A673 (cell line): Measurements from ENCODE around the gene C5orf15. TPM values are rescaled to one million over a fixed set of nuclear protein-coding genes. Genes with fewer than 3 reads are reported as not detected.

ENCODE experiments used
- Bru-seq: library from RNA; stranded (reverse); fragments of 400-500 nt; gene quantifications from one replicate; lab custom pipeline; 2021; lab: Mats Ljungman, UMichigan
- BruChase-seq, 2 experiments: library from RNA; stranded (reverse); fragments of 400-500 nt; gene quantifications; one replicate each; lab custom pipeline; 2021; lab: Mats Ljungman, UMichigan
- BruUV-seq: library from RNA; stranded (reverse); fragments of 400-500 nt; replicated peaks from 2 replicates; lab custom pipeline; 2021; lab: Mats Ljungman, UMichigan
- CTCF ChIA-PET: fragments of 300-600 bp; sonication (Branson Sonifier 250); formaldehyde crosslinking; loops from one replicate; lab custom pipeline; 2022; ENCODE audit warnings: antibody characterized with exemption; lab: Charles Lee
- POLR2A ChIA-PET: fragments of 300-600 bp; sonication (Branson Sonifier 250); formaldehyde crosslinking; loops from one replicate; lab custom pipeline; 2022; ENCODE audit warnings: antibody characterized with exemption; ENCODE audit not compliant: low non-redundant PET; lab: Charles Lee
- DNase-seq: peaks from one replicate; pipeline ENCODE4 v3.0.0-alpha.2; 2015; ENCODE audit warnings: low spot score
- H3K27ac ChIP-seq: fragments of 200-600 bp; sonication (generic); 2 replicates; pipeline ENCODE4 v1.5.1; 2016; ENCODE audit warnings: mixed run types, low read depth, mild to moderate bottlenecking, mixed read lengths, antibody characterized with exemption, low read length; ENCODE audit not compliant: poor library complexity, severe bottlenecking
- H3K27me3 ChIP-seq: fragments of 200-600 bp; sonication (generic); replicated peaks from 2 replicates; pipeline ENCODE4 v1.6.1; 2017; ENCODE audit warnings: mixed run types, low read depth, mild to moderate bottlenecking, mixed read lengths, antibody characterized with exemption, low read length; ENCODE audit not compliant: insufficient read depth, poor library complexity
- H3K36me3 ChIP-seq: fragments of 200-600 bp; sonication (generic); 2 replicates; pipeline ENCODE4 v1.6.1; 2016; ENCODE audit warnings: mixed run types, mild to moderate bottlenecking, mixed read lengths, antibody characterized with exemption, low read length; ENCODE audit not compliant: insufficient read depth, poor library complexity, severe bottlenecking
- H3K4me1 ChIP-seq: fragments of 200-600 bp; sonication (generic); 2 replicates; pipeline ENCODE4 v1.6.1; 2017; ENCODE audit warnings: mixed run types, mild to moderate bottlenecking, mixed read lengths, antibody characterized with exemption, low read length; ENCODE audit not compliant: insufficient read depth, poor library complexity, severe bottlenecking
- H3K4me3 ChIP-seq: fragments of 200-600 bp; sonication (generic); 2 replicates; pipeline ENCODE4 v1.5.1; 2016; ENCODE audit warnings: low read depth, mixed run types, mild to moderate bottlenecking, mixed read lengths, low read length; ENCODE audit not compliant: poor library complexity, severe bottlenecking
- H3K9me3 ChIP-seq: fragments of 200-600 bp; sonication (generic); 2 replicates; pipeline ENCODE4 v1.6.1; 2016; ENCODE audit warnings: mixed run types, low read depth, mild to moderate bottlenecking, mixed read lengths, antibody characterized with exemption, low read length; ENCODE audit not compliant: poor library complexity, severe bottlenecking
- CTCF ChIP-seq: fragments of 300-800, 200-600 bp; sonication (generic); conservative IDR thresholded peaks from 2 replicates; pipeline ENCODE4 v1.5.1; 2017; ENCODE audit warnings: low read depth, mild to moderate bottlenecking, antibody characterized with exemption, low read length, moderate library complexity, mixed read lengths
- EZH2 ChIP-seq: fragments of 200-600 bp; sonication (generic); IDR thresholded peaks from 2 replicates; pipeline ENCODE4 v1.6.1; 2017; ENCODE audit warnings: borderline replicate concordance, low read depth, mild to moderate bottlenecking, mixed read lengths, antibody characterized with exemption, low read length; ENCODE audit not compliant: poor library complexity, severe bottlenecking
- intact Hi-C: fragments of 100-400 bp; cut with micrococcal nuclease; formaldehyde crosslinking; loops from one replicate; pipeline ENCODE4 v1.10.0; 2022; ENCODE audit not compliant: unreplicated experiment
- long read RNA-seq: library from polyadenylated mRNA; stranded (forward); transcript quantifications from one replicate; pipeline ENCODE4 v2.0.0, GENCODE V29; 2022
- total RNA-seq: library from RNA; stranded (reverse); gene quantifications from 2 replicates; pipeline ENCODE4 v1.2.3, GENCODE V29; 2021

The C5orf15 gene
- 40.8 and 41.5 TPM in 2 replicates for total RNA-seq
- percentile 92 among the genes with signal in this experiment for Bru-seq, nascent RNA
- percentile 98 among the genes with signal in this experiment for BruChase-seq, experiment 1, labeled RNA remaining after a 2-hour chase
- BruChase-seq, experiment 2, labeled RNA remaining after a 6-hour chase = percentile 98 among the genes with signal in this experiment
- long read RNA-seq, transcript C5orf15-201 (3 exons, 2,358 nt) = major isoform, 135 of 141 reads
- long read RNA-seq, partial matches to known transcripts = 0 of 141 reads
- long read RNA-seq, other reads (novel, unspliced or antisense) = 6 of 141 reads

- ChIA-PET CTCF (no interaction called here), POLR2A (no interaction called here)
- H3K4me1 ChIP-seq = peaks cover 9% of the 10 kb centered on the region
- H3K4me3 ChIP-seq = peak within 1 kb of the TSS; percentile 87
- no peaks in the 10 kb centered on the region for H3K9me3 ChIP-seq
- TF ChIP-seq EZH2 = no peak
- TF ChIP-seq CTCF = no peak
- peak within 1 kb of the TSS; percentile 92 for H3K27ac ChIP-seq
- DNase-seq = peak; percentile 99
- intact Hi-C loops = no loop called here
- H3K36me3 ChIP-seq = peaks cover 15% of the 10 kb centered on the region
- H3K27me3 ChIP-seq = no peaks in the 10 kb centered on the region
- no TSS peak for BruUV-seq
These were observed at the start of gene C5orf15 for GRCh38 chr5:133968204-133968980. TSS of gene C5orf15 (minus strand) at chr5:133968625. CDS start at chr5:133968584, 41 bp downstream.

- Histone ChIP-seq H3K27me3 (no peaks in the 10 kb centered on the region), H3K9me3 (no peaks in the 10 kb centered on the region), H3K27ac (no peak overlapping the region), H3K36me3 (no peaks in the 10 kb centered on the region), H3K4me3 (no peak overlapping the region), H3K4me1 (peaks cover 15% of the 10 kb centered on the region)
- BruUV-seq = no TSS peak
- ChIA-PET CTCF (interaction anchor here (0.7 kb wide), 1 partner anchor 8 kb away, joined by 5 read pairs; no protein-coding TSS in a partner anchor), POLR2A (no interaction called here)
- no peak for DNase-seq
- TF ChIP-seq CTCF = no peak
- TF ChIP-seq EZH2 = no peak
- intact Hi-C loops = no loop called here
These were observed 39.9 kb upstream of the C5orf15 start for GRCh38 chr5:134008266-134008749.

GRCh38 chr5:134007581-134008265 lies 39.3 kb upstream of the C5orf15 start:
- Histone ChIP-seq H3K27me3 (no peaks in the 10 kb centered on the region), H3K27ac (no peak overlapping the region), H3K36me3 (no peaks in the 10 kb centered on the region), H3K4me3 (no peak overlapping the region), H3K4me1 (peaks cover 15% of the 10 kb centered on the region), H3K9me3 (no peaks in the 10 kb centered on the region)
- POLR2A ChIA-PET = interaction anchor here (0.6 to 0.7 kb wide), 2 partner anchors 140 to 1038 kb away, joined by 7 to 10 read pairs; no protein-coding TSS in a partner anchor
- no peak for TF ChIP-seq CTCF
- CTCF ChIA-PET = no interaction called here
- BruUV-seq = no TSS peak
- peak; percentile 37 for DNase-seq
- intact Hi-C loops = no loop called here
